Liver (tissue), 9 donors: ENCODE measurements around the gene NUP54. TPM values are rescaled to one million over a fixed set of nuclear protein-coding genes. Genes with fewer than 3 reads are reported as not detected.

Experiments
- DNase-seq: peaks from one replicate; pipeline ENCODE4 v3.0.0-alpha.2; 2017; ENCODE audit warnings: low spot score
- H3K27ac ChIP-seq, 2 donors: one replicate each; pipeline ENCODE4 v1.7.0; 2013; ENCODE audit warnings: inconsistent platforms in 2 of 2, low read length in 2 of 2, control low read depth in 1 of 2, low read depth in 1 of 2, mild to moderate bottlenecking in 1 of 2
- H3K27me3 ChIP-seq, 4 donors: one replicate each; pipeline versions ENCODE4 v1.6.1 to v1.7.0; 2013; ENCODE audit warnings: low read length in 3 of 4, inconsistent platforms in 1 of 4, mild to moderate bottlenecking in 1 of 4, moderate library complexity in 1 of 4; ENCODE audit not compliant: control insufficient read depth in 4 of 4, insufficient read depth in 4 of 4
- H3K36me3 ChIP-seq, 4 donors: one replicate each; pipeline versions ENCODE4 v1.6.1 to v1.7.0; 2013; ENCODE audit warnings: low read length in 3 of 4, mild to moderate bottlenecking in 3 of 4, low read depth in 1 of 4, moderate library complexity in 1 of 4; ENCODE audit not compliant: control insufficient read depth in 4 of 4, insufficient read depth in 3 of 4
- H3K4me1 ChIP-seq, 4 donors: one replicate each; pipeline versions ENCODE4 v1.6.1 to v1.7.0; 2013; ENCODE audit warnings: low read length in 3 of 4, mild to moderate bottlenecking in 3 of 4, moderate library complexity in 1 of 4; ENCODE audit not compliant: control insufficient read depth in 4 of 4, insufficient read depth in 4 of 4
- H3K4me3 ChIP-seq, 3 donors: one replicate each; pipeline versions ENCODE4 v1.6.1 to v1.7.0; 2013; ENCODE audit warnings: low read length in 3 of 3, control low read depth in 1 of 3, low read depth in 1 of 3, mild to moderate bottlenecking in 1 of 3
- H3K9ac ChIP-seq, 2 donors: one replicate each; pipeline ENCODE4 v1.7.0; 2013; ENCODE audit warnings: low read length in 2 of 2, mild to moderate bottlenecking in 2 of 2, moderate library complexity in 2 of 2, control low read depth in 1 of 2, low read depth in 1 of 2
- H3K9me3 ChIP-seq, 4 donors: one replicate each; pipeline versions ENCODE4 v1.6.1 to v1.7.0; 2013; ENCODE audit warnings: low read length in 3 of 4; ENCODE audit not compliant: control insufficient read depth in 4 of 4
- ATF3 ChIP-seq: IDR thresholded peaks from 2 replicates; pipeline ENCODE4 v1.6.1; 2016; ENCODE audit warnings: antibody characterized with exemption
- CTCF ChIP-seq: fragments of 150-350 bp; IDR thresholded peaks from 2 replicates; pipeline ENCODE4 v1.5.1; 2017; ENCODE audit warnings: improper control_type of control experiment, low read depth, low read length; ENCODE audit not compliant: missing input control
- FOXA1 ChIP-seq: IDR thresholded peaks from 2 replicates; pipeline ENCODE4 v1.6.1; 2016; ENCODE audit warnings: antibody characterized with exemption
- GABPA ChIP-seq, 2 donors: IDR thresholded peaks in 1 of 2; conservative IDR thresholded peaks in 1 of 2; 2 replicates each; pipeline ENCODE4 v1.6.1; 2016; ENCODE audit warnings: antibody characterized with exemption in 2 of 2, mild to moderate bottlenecking in 1 of 2, moderate library complexity in 1 of 2
- HNF4A ChIP-seq, 2 donors: conservative IDR thresholded peaks; 2 replicates each; pipeline ENCODE4 v1.6.1; 2016; ENCODE audit warnings: antibody characterized with exemption in 2 of 2, mild to moderate bottlenecking in 2 of 2
- HNF4G ChIP-seq: IDR thresholded peaks from 2 replicates; pipeline ENCODE4 v1.6.1; 2016; ENCODE audit warnings: antibody characterized with exemption
- JUND ChIP-seq, 2 donors: IDR thresholded peaks; 2 replicates each; pipeline ENCODE4 v1.6.1; 2016; ENCODE audit warnings: antibody characterized with exemption in 2 of 2
- MAX ChIP-seq: IDR thresholded peaks from 2 replicates; pipeline ENCODE4 v1.6.1; 2016; ENCODE audit warnings: antibody characterized with exemption
- NR2F2 ChIP-seq: IDR thresholded peaks from 2 replicates; pipeline ENCODE4 v1.6.1; 2016; ENCODE audit warnings: antibody characterized with exemption
- RAD21 ChIP-seq, 2 donors: IDR thresholded peaks; 2 replicates each; pipeline ENCODE4 v1.6.1; 2016; ENCODE audit warnings: antibody characterized with exemption in 2 of 2, mild to moderate bottlenecking in 2 of 2
- REST ChIP-seq: IDR thresholded peaks from 2 replicates; pipeline ENCODE4 v1.6.1; 2016; ENCODE audit warnings: antibody characterized with exemption, mild to moderate bottlenecking
- RXRA ChIP-seq, 2 donors: IDR thresholded peaks; 2 replicates each; pipeline ENCODE4 v1.6.1; 2017 to 2018; ENCODE audit warnings: antibody characterized with exemption in 2 of 2, mild to moderate bottlenecking in 1 of 2
- SP1 ChIP-seq: IDR thresholded peaks from 2 replicates; pipeline ENCODE4 v1.6.1; 2018; ENCODE audit warnings: antibody characterized with exemption, mild to moderate bottlenecking
- TAF1 ChIP-seq: conservative IDR thresholded peaks from 2 replicates; pipeline ENCODE4 v1.6.1; 2016; ENCODE audit warnings: antibody characterized with exemption, mild to moderate bottlenecking
- YY1 ChIP-seq: IDR thresholded peaks from 2 replicates; pipeline ENCODE4 v1.6.1; 2016; ENCODE audit warnings: antibody characterized with exemption, mild to moderate bottlenecking
- ZBTB33 ChIP-seq: IDR thresholded peaks from 2 replicates; pipeline ENCODE4 v1.6.1; 2016; ENCODE audit warnings: antibody characterized with exemption
- WGBS: extraction: QIAGEN DNeasy Blood & Tissue Kit; methylation state at CpG from one replicate; pipeline ENCODE4 v1.1.7; 2013; 5-methylcytosine and 5-hydroxymethylcytosine counted together
- polyA plus RNA-seq, 2 donors: library from polyadenylated mRNA; stranded (reverse) in 1 of 2; unstranded in 1 of 2; fragments of 200-250 nt in 1 of 2; fragments of >200 nt in 1 of 2; fragmentation: Nextera tagmentation in 1 of 2; extraction: Ambion mirVana in 1 of 2; gene quantifications; one replicate each; pipeline versions ENCODE4 v1.2.1 to v1.2.3, GENCODE V29; 2013 to 2015
- total RNA-seq, 2 donors: library from RNA; depleted of rRNA; stranded (reverse); fragments of >200 nt; gene quantifications; one replicate each; pipeline ENCODE4 v1.2.3, GENCODE V29; 2014
- donor health status: healthy.
- donor health status: healthy.
- donor health status: healthy.
- donor health status: healthy.
- donor health status: healthy.

The NUP54 gene
- total and polyA plus RNA-seq, 4 donors: 8.3 to 29.3 (median 16.5) TPM

- TF ChIP-seq SP1 (no peak), NR2F2 (no peak), TAF1 (no peak), JUND (IDR thresholded peaks at IDR 0.05) (no peak), RAD21 (IDR thresholded peaks at IDR 0.05) (no peak), YY1 (no peak), ZBTB33 (no peak), GABPA (IDR thresholded peaks at IDR 0.05 in 1 of 2, conservative IDR thresholded peaks at IDR 0.05 in 1 of 2) (no peak)
- Histone ChIP-seq H3K9ac (no peak overlapping the region), H3K4me1 (peaks cover 0 to 6% (median 2%) of the 10 kb centered on the region in 4 donors), H3K27me3 (no peaks in the 10 kb centered on the region), H3K36me3 (peaks cover 17 to 53% (median 46%) of the 10 kb centered on the region in 4 donors), H3K9me3 (no peaks in the 10 kb centered on the region), H3K4me3 (no peak overlapping the region), H3K27ac (no peak overlapping the region)
- no peak for DNase-seq
- 97% methylated on average over 1 of the region's 1 CpG for WGBS
Observed at GRCh38 chr4:76175336-76175735, 27.1 kb upstream of the NUP54 start.

GRCh38 chr4:76174216-76174615 is 26.0 kb upstream of the NUP54 start:
- no peak for TF ChIP-seq RXRA (IDR thresholded peaks at IDR 0.05)
- TF ChIP-seq HNF4A (conservative IDR thresholded peaks at IDR 0.05): no peak
- TF ChIP-seq MAX: no peak
- TF ChIP-seq ATF3: no peak
- TF ChIP-seq HNF4G: no peak
- TF ChIP-seq CTCF: no peak
- no peak for TF ChIP-seq REST
- no peak for TF ChIP-seq GABPA (IDR thresholded peaks at IDR 0.05 in 1 of 2, conservative IDR thresholded peaks at IDR 0.05 in 1 of 2)
- TF ChIP-seq RAD21 (IDR thresholded peaks at IDR 0.05): no peak
- no peak for TF ChIP-seq FOXA1
- Histone ChIP-seq H3K27me3 (no peaks in the 10 kb centered on the region), H3K4me1 (no peaks in the 10 kb centered on the region), H3K9ac (no peak overlapping the region), H3K27ac (no peak overlapping the region), H3K36me3 (peaks cover 17 to 60% (median 55%) of the 10 kb centered on the region in 4 donors), H3K4me3 (no peak overlapping the region), H3K9me3 (no peaks in the 10 kb centered on the region)
- 90% methylated on average over 6 of the region's 6 CpGs for WGBS
- DNase-seq: no peak
